HepG2 (cell line): ENCODE data around the gene CYTH1. TPM values are rescaled to one million over a fixed set of nuclear protein-coding genes. Genes with fewer than 3 reads are reported as not detected.

Experiments
- ATAC-seq: fragments of 200-7000 bp; cut with Tn5 transposase; 3 replicates; pipeline ENCODE4 v1.9.1; 2020; ENCODE audit warnings: mild to moderate bottlenecking, moderate library complexity
- BruUV-seq: library from RNA; stranded (reverse); fragments of 400-500 nt; replicated peaks from 2 replicates; lab custom pipeline; 2021; lab: Mats Ljungman, UMichigan
- CTCF ChIA-PET: fragments of 300-600 bp; formaldehyde crosslinking; extraction: SDS; loops from one replicate; lab custom pipeline; 2021; ENCODE audit warnings: low total read pairs, inconsistent platforms, low intra/inter-chr PET ratio; lab: Yijun Ruan, JAX
- POLR2A ChIA-PET: fragments of 350-600 bp; sonication (Branson Sonifier 250); formaldehyde crosslinking; loops from one replicate; lab custom pipeline; 2020; ENCODE audit warnings: antibody characterized with exemption, inconsistent platforms; lab: Yijun Ruan, JAX
- DNase-seq: peaks from one replicate; pipeline ENCODE4 v3.0.0-alpha.2; 2015; ENCODE audit warnings: low spot score
- FAIRE-seq: peaks from 3 replicates; lab custom pipeline; 2011; peaks lifted over from hg19 to GRCh38; lab: Jason Lieb, UNC
- H2AFZ ChIP-seq: one replicate; pipeline ENCODE4 v1.6.1; 2011; ENCODE audit warnings: low read length, inconsistent platforms
- H3K27ac ChIP-seq: fragments of 300-600 bp; 3 replicates; pipeline ENCODE4 v1.8.0; 2011; ENCODE audit warnings: mixed run types, mild to moderate bottlenecking, mixed read lengths, low read length, inconsistent platforms; ENCODE audit not compliant: insufficient read depth; ENCODE audit errors: extremely low read length
- H3K27me3 ChIP-seq, 2 experiments: fragments of 200-600 bp in 1 of 2; 2 replicates in 1 of 2; 3 replicates in 1 of 2; pipeline versions ENCODE4 v1.6.0 to v1.8.0; 2011; ENCODE audit warnings: low read length in 2 of 2, mild to moderate bottlenecking in 2 of 2, moderate library complexity in 2 of 2, inconsistent platforms in 1 of 2; ENCODE audit not compliant: insufficient read depth in 2 of 2, control insufficient read depth in 1 of 2
- H3K36me3 ChIP-seq, 2 experiments: fragments of 200-600 bp in 1 of 2; replicated peaks in 1 of 2; 2 replicates in 1 of 2; 3 replicates in 1 of 2; pipeline versions ENCODE4 v1.5.1 to v1.8.0; 2011; ENCODE audit warnings: low read length in 2 of 2, inconsistent platforms in 1 of 2; ENCODE audit not compliant: insufficient read depth in 2 of 2, control insufficient read depth in 1 of 2
- H3K4me1 ChIP-seq: 2 replicates; pipeline ENCODE4 v1.5.1; 2012; ENCODE audit warnings: low read length, inconsistent platforms; ENCODE audit not compliant: insufficient read depth
- H3K4me2 ChIP-seq: 2 replicates; pipeline ENCODE4 v1.6.0; 2011; ENCODE audit warnings: low read depth, low read length, inconsistent platforms
- H3K4me3 ChIP-seq, 3 experiments: fragments of 200-600 bp in 1 of 3; sonication (generic), shearing (Covaris generic) in 1 of 3; replicated peaks in 1 of 3; 2 replicates each; pipeline ENCODE4 v1.5.1; 2011 to 2016; ENCODE audit warnings: low read length in 3 of 3, inconsistent platforms in 2 of 3, low read depth in 2 of 3, mild to moderate bottlenecking in 2 of 3, control low read depth in 1 of 3, mixed read lengths in 1 of 3; ENCODE audit not compliant: insufficient read depth in 1 of 3
- H3K79me2 ChIP-seq: one replicate; pipeline ENCODE4 v1.6.1; 2011; ENCODE audit warnings: low read length, inconsistent platforms; ENCODE audit not compliant: insufficient read depth
- H3K9ac ChIP-seq: 2 replicates; pipeline ENCODE4 v1.6.0; 2011; ENCODE audit warnings: mild to moderate bottlenecking, low read depth, low read length, inconsistent platforms; ENCODE audit not compliant: insufficient read depth
- H3K9me3 ChIP-seq: 2 replicates; pipeline ENCODE4 v1.5.1; 2012; ENCODE audit warnings: mild to moderate bottlenecking, low read length
- H4K20me1 ChIP-seq: 2 replicates; pipeline ENCODE4 v1.6.0; 2011; ENCODE audit warnings: inconsistent platforms, mild to moderate bottlenecking, low read length, moderate library complexity; ENCODE audit not compliant: insufficient read depth
- IKZF1 ChIP-seq: fragments of 450-650 bp; IDR thresholded peaks from 2 replicates; pipeline ENCODE4 v1.7.1; 2016
- IRF9 ChIP-seq: sonication (generic); formaldehyde crosslinking; IDR thresholded peaks from 2 replicates; pipeline ENCODE4 v1.8.0; 2022; ENCODE audit warnings: missing genetic modification reagents, mild to moderate bottlenecking, borderline replicate concordance
- MED8 ChIP-seq: sonication (generic); formaldehyde crosslinking; IDR thresholded peaks from 2 replicates; pipeline ENCODE4 v1.8.1; 2023; ENCODE audit warnings: mild to moderate bottlenecking, missing genetic modification reagents; ENCODE audit not compliant: insufficient replicate concordance
- MLXIP ChIP-seq: sonication (generic); formaldehyde crosslinking; IDR thresholded peaks from 2 replicates; pipeline ENCODE4 v1.9.0; 2021; ENCODE audit warnings: missing genetic modification reagents, borderline replicate concordance
- ONECUT2 ChIP-seq: sonication (generic); formaldehyde crosslinking; IDR thresholded peaks from 2 replicates; pipeline ENCODE4 v1.4.0; 2020; ENCODE audit warnings: missing genetic modification reagents
- PPARG ChIP-seq: conservative IDR thresholded peaks from 2 replicates; pipeline ENCODE4 v1.6.1; 2016; ENCODE audit warnings: missing biosample characterization, missing genetic modification reagents
- STAG1 ChIP-seq: sonication (generic); formaldehyde crosslinking; IDR thresholded peaks from 2 replicates; pipeline ENCODE4 v1.4.0; 2020; ENCODE audit warnings: missing genetic modification reagents
- TCF7L2 ChIP-seq: IDR thresholded peaks from 2 replicates; pipeline ENCODE4 v1.6.1; 2011; ENCODE audit warnings: mild to moderate bottlenecking, low read depth, low read length, moderate library complexity
- ZBTB21 ChIP-seq: sonication (generic); formaldehyde crosslinking; IDR thresholded peaks from 2 replicates; pipeline ENCODE4 v1.4.0; 2020; ENCODE audit warnings: missing genetic modification reagents
- ZNF367 ChIP-seq: sonication (generic); formaldehyde crosslinking; IDR thresholded peaks from 2 replicates; pipeline ENCODE4 v1.4.0; 2020; ENCODE audit warnings: missing genetic modification reagents, borderline replicate concordance
- ZNF496 ChIP-seq: sonication (generic); formaldehyde crosslinking; IDR thresholded peaks from 2 replicates; pipeline ENCODE4 v1.8.1; 2023; ENCODE audit warnings: mild to moderate bottlenecking, moderate library complexity, missing genetic modification reagents; ENCODE audit not compliant: insufficient replicate concordance
- ZNF503 ChIP-seq: sonication (generic); formaldehyde crosslinking; IDR thresholded peaks from 2 replicates; pipeline ENCODE4 v1.4.0; 2020; ENCODE audit warnings: missing genetic modification reagents
- ZNF597 ChIP-seq: sonication (generic); formaldehyde crosslinking; IDR thresholded peaks from 2 replicates; pipeline ENCODE4 v1.5.0; 2020; ENCODE audit warnings: missing genetic modification reagents
- ZNF772 ChIP-seq: sonication (generic); formaldehyde crosslinking; IDR thresholded peaks from 2 replicates; pipeline ENCODE4 v1.5.0; 2020; ENCODE audit warnings: mild to moderate bottlenecking, missing genetic modification reagents
- ZSCAN25 ChIP-seq: sonication (generic); formaldehyde crosslinking; IDR thresholded peaks from 2 replicates; pipeline ENCODE4 v1.8.0; 2022; ENCODE audit warnings: mild to moderate bottlenecking, missing genetic modification reagents
- WGBS: methylation state at CpG from one replicate; pipeline ENCODE4 v1.1.6; 2017; ENCODE audit warnings: low lambda C conversion rate; 5-methylcytosine and 5-hydroxymethylcytosine counted together
- in situ Hi-C: cut with HindIII; loops from 2 replicates; pipeline ENCODE4 v1.10.0; 2017; ENCODE audit warnings: low pct_unique_long_range_greater_than_20kb; ENCODE audit not compliant: extremely low pct_ligation_motif_present
- intact Hi-C: fragments of 100-400 bp; cut with micrococcal nuclease; formaldehyde crosslinking; loops from one replicate; pipeline ENCODE4 v1.10.0; 2022; ENCODE audit not compliant: unreplicated experiment
- polyA plus RNA-seq, 8 experiments: library from polyadenylated mRNA; depleted of rRNA in 3 of 8; stranded (reverse) in 7 of 8; unstranded in 1 of 8; fragments of >200 nt; fragmentation: Illumina TruSeq in 4 of 8; extraction: Trizol in 4 of 8; gene quantifications; 2 replicates each; pipeline versions ENCODE4 v1.2.1 to v1.2.3, GENCODE V29; 2011 to 2016; ENCODE audit warnings: low read depth in 4 of 8, missing spikeins in 1 of 8, mixed read lengths in 1 of 8; ENCODE audit not compliant: insufficient read depth in 1 of 8
- total RNA-seq, 5 experiments: library from RNA; depleted of rRNA; stranded (reverse); fragments of >200 nt; fragmentation: Illumina TruSeq; extraction: Trizol; gene quantifications; 2 replicates each; pipeline ENCODE4 v1.2.3, GENCODE V29; 2016; ENCODE audit warnings: low read depth in 1 of 5
- TF ChIP-seq, protein P1 (sequence below): sonication (generic); formaldehyde crosslinking; IDR thresholded peaks from 2 replicates; pipeline ENCODE4 v1.9.0; 2021; ENCODE audit warnings: missing genetic modification reagents, mild to moderate bottlenecking, borderline replicate concordance

CYTH1 gene
- total and polyA plus RNA-seq, 2 of the 13 experiments (the other 11 are each of a cell fraction or from before 2014, with no cell fraction given) = 20.1 to 48.9 TPM

DNA sequence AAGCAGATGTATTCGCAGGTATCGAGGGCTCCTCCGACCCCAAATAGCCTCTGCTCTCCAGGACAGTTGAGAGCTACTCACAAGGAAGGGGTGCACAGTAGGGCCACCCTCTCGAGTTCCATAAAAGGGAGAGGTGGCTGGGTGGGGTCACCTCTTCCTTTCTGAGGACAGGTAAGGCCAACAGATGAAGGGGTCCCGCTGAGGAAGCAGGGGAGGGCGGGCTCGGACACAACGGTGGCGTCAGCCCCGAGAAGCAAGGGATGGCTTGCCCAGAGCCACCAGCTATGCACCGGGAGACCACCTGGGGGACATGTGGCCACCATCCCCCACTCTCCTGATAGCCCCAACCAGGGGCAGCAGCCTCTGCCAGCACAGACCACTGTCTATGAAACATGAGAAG, 15.1 kb upstream of the CYTH1 start (continued):
- TF ChIP-seq ZSCAN25 (CRISPR knock-in tag) (no peak), IKZF1 (no peak), IRF9 (no peak)

DNA sequence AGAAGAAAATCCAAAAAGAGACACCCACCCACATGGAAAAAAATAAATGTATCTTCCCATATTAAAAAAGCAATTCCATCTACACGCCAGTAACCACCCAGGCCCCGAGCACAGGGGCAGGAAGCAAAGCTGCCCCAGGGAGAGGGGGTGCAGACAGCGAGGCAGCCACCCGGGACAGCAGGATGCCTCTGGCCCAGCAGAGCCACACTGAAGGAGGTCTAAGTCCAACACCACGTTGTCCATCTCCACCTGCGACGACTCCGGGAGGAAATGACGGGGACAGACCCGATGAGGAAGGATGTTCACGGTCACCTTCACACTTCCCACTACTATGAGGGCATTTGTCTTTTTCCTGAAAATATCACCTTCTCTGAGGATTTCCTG, 14.4 kb upstream of the CYTH1 start:
- POLR2A ChIA-PET = no interaction called here
- FAIRE-seq (no peak), DNase-seq (no peak), ATAC-seq (no peak)
- Histone ChIP-seq H3K9ac (no peak overlapping the region), H3K36me3 (peaks cover 48 to 65% of the 10 kb centered on the region in 2 experiments), H3K27me3 (no peaks in the 10 kb centered on the region), H3K9me3 (no peaks in the 10 kb centered on the region), H3K27ac (no peak overlapping the region), H3K79me2 (no peaks in the 10 kb centered on the region), H3K4me2 (no peak overlapping the region), H4K20me1 (no peaks in the 10 kb centered on the region), H3K4me1 (peaks cover 10% of the 10 kb centered on the region; the same call in 1 of the 2 replicates), H2AFZ (no peak overlapping the region), H3K4me3 (no peak overlapping the region)
- in situ Hi-C loops (no loop called here), intact Hi-C loops (loop anchor here (10.0 kb wide), 1 partner anchor 302 kb away; no protein-coding TSS in a partner anchor)
- CTCF ChIA-PET = no interaction called here
- 96% methylated on average over 11 of the region's 11 CpGs for WGBS
- no TSS peak for BruUV-seq
- TF ChIP-seq ZBTB21 (CRISPR knock-in tag) = no peak
- TF ChIP-seq STAG1 (CRISPR knock-in tag) = no peak
- TF ChIP-seq ONECUT2 (CRISPR knock-in tag) = no peak
- TF ChIP-seq ZNF772 (CRISPR knock-in tag) = no peak
- no peak for TF ChIP-seq PPARG (CRISPR knock-in tag)
- TF ChIP-seq MED8 (CRISPR knock-in tag) = no peak
- TF ChIP-seq TCF7L2 = no peak
- no peak for TF ChIP-seq ZNF367 (CRISPR knock-in tag)
- no peak for TF ChIP-seq MLXIP (CRISPR knock-in tag)
- TF ChIP-seq ZNF503 (CRISPR knock-in tag) = no peak
- no peak for TF ChIP-seq ZNF496 (CRISPR knock-in tag)
- TF ChIP-seq, protein P1, sequence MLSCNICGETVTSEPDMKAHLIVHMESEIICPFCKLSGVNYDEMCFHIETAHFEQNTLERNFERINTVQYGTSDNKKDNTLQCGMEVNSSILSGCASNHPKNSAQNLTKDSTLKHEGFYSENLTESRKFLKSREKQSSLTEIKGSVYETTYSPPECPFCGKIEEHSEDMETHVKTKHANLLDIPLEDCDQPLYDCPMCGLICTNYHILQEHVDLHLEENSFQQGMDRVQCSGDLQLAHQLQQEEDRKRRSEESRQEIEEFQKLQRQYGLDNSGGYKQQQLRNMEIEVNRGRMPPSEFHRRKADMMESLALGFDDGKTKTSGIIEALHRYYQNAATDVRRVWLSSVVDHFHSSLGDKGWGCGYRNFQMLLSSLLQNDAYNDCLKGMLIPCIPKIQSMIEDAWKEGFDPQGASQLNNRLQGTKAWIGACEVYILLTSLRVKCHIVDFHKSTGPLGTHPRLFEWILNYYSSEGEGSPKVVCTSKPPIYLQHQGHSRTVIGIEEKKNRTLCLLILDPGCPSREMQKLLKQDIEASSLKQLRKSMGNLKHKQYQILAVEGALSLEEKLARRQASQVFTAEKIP (CRISPR knock-in tag) = no peak
- TF ChIP-seq ZNF597 (CRISPR knock-in tag) = no peak
